ENCODE data around the gene CLEC11A. TPM values are rescaled to one million over a fixed set of nuclear protein-coding genes. Genes with fewer than 3 reads are reported as not detected.

The CLEC11A gene
- total and polyA plus RNA-seq, 2 of the 8 experiments (the other 6 are each of a cell fraction or from before 2014, with no cell fraction given), result 4.3 to 17.4 TPM

GRCh38 chr19:50741179-50741933 lies 18.2 kb downstream of the CLEC11A start (continued):
- TF ChIP-seq TCF12 (IDR thresholded peaks at IDR 0.05; ENCODE audit: low read depth, low read length) (no peak), SIN3A (conservative IDR thresholded peaks at IDR 0.05 in 1 of 2, IDR thresholded peaks at IDR 0.05 in 1 of 2; ENCODE audit: low read depth in 1 of 2, low read length in 2 of 2) (no peak), JUND (IDR thresholded peaks at IDR 0.05; ENCODE audit: low read length) (no peak), CHD2 (IDR thresholded peaks at IDR 0.05; ENCODE audit: low read length) (no peak), EZH2 (IDR thresholded peaks at IDR 0.05; ENCODE audit: low read depth, low read length, severe bottlenecking) (no peak)
